HFFc6 (cell line): Measurements from ENCODE around the gene ZNF544. TPM values are rescaled to one million over a fixed set of nuclear protein-coding genes. Genes with fewer than 3 reads are reported as not detected.

Experiments
- DNase-seq: peaks from one replicate; pipeline ENCODE4 v3.0.0-alpha.2; 2018
- H3K27ac Mint-ChIP-seq: 2 replicates; pipeline ENCODE4 v1.8.0; 2020; ENCODE audit warnings: mild to moderate bottlenecking, mixed read lengths
- H3K27me3 Mint-ChIP-seq: 2 replicates; pipeline ENCODE4 v1.8.0; 2021; ENCODE audit warnings: mild to moderate bottlenecking, moderate library complexity, mixed read lengths; ENCODE audit not compliant: insufficient read depth
- H3K36me3 Mint-ChIP-seq: 2 replicates; pipeline ENCODE4 v1.8.0; 2021; ENCODE audit warnings: low read depth, mixed read lengths
- H3K4me1 Mint-ChIP-seq: 2 replicates; pipeline ENCODE4 v1.8.0; 2020; ENCODE audit warnings: low read depth, mixed read lengths
- H3K4me3 Mint-ChIP-seq: 2 replicates; pipeline ENCODE4 v1.8.0; 2020; ENCODE audit warnings: mild to moderate bottlenecking, moderate library complexity, mixed read lengths
- H3K9me3 Mint-ChIP-seq: 2 replicates; pipeline ENCODE4 v1.8.0; 2020; ENCODE audit warnings: mild to moderate bottlenecking, mixed read lengths
- total RNA-seq, 6 experiments: library from RNA; stranded (reverse); fragmentation: NEBNext Ultra II Directional; extraction: Animal tissue kit (Norgen Biotek cat#: 25700); gene quantifications; 2 replicates in 1 of 6; 3 replicates in 5 of 6; pipeline ENCODE4 v1.2.3, GENCODE V29; 2021
- TF ChIP-seq, protein P1 (sequence below): fragments of 200-600 bp; sonication (generic); IDR thresholded peaks from 2 replicates; pipeline ENCODE4 v1.5.0; 2021; ENCODE audit warnings: antibody characterized with exemption, mild to moderate bottlenecking

The ZNF544 gene
- total RNA-seq, 6 experiments from 2014 or later: 26.5 to 32.5 (median 29.9) TPM

DNA sequence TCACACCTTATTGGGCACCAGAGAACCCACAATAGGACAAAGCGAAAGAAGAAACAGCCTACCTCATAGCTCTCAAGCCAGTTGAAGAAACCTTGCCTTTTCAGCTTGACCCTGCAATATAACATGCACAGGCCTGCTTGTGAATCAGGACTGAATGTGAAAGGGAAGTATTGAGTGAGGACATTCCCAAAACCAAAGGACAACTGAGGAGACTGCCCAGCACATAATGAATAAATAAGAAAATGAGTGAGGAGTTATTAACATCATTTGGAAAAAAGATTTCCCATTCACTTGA is 15.7 kb upstream of the ZNF544 start:
- peaks cover 99% of the 10 kb centered on the region for H3K9me3 Mint-ChIP-seq

DNA sequence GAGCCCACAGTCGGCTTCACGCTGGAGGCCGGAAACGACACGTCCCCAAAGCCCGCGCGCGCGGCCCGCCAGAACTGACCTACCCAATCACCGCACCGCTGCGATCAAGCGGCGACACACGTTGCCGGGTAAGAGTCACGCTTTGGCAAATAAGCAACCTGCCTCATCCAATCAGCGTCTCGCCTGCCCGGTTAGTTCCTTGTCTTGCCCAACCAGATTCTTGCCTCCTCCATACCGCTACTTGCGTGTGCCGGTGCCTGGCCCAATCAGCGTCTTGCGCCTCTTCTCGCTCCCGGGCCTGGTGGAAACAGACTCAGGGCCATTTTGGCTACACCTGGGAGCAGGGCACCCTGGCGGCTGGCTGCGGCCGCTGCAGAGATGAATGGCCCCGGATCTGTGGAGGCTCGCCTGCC is 11.6 kb upstream of the ZNF544 start:
- Mint-ChIP-seq H3K36me3 (peaks cover 52% of the 10 kb centered on the region), H3K9me3 (peaks cover 75% of the 10 kb centered on the region), H3K27ac (no peak overlapping the region), H3K4me3 (no peak overlapping the region), H3K27me3 (peaks cover 3% of the 10 kb centered on the region), H3K4me1 (no peaks in the 10 kb centered on the region)
- DNase-seq: no peak
- TF ChIP-seq, protein P1, sequence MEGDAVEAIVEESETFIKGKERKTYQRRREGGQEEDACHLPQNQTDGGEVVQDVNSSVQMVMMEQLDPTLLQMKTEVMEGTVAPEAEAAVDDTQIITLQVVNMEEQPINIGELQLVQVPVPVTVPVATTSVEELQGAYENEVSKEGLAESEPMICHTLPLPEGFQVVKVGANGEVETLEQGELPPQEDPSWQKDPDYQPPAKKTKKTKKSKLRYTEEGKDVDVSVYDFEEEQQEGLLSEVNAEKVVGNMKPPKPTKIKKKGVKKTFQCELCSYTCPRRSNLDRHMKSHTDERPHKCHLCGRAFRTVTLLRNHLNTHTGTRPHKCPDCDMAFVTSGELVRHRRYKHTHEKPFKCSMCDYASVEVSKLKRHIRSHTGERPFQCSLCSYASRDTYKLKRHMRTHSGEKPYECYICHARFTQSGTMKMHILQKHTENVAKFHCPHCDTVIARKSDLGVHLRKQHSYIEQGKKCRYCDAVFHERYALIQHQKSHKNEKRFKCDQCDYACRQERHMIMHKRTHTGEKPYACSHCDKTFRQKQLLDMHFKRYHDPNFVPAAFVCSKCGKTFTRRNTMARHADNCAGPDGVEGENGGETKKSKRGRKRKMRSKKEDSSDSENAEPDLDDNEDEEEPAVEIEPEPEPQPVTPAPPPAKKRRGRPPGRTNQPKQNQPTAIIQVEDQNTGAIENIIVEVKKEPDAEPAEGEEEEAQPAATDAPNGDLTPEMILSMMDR: no peak

More for the DNA sequence above, 15.7 kb upstream of the ZNF544 start:
- no peak for DNase-seq
- Mint-ChIP-seq H3K27ac (no peak overlapping the region), H3K27me3 (peaks cover 4% of the 10 kb centered on the region), H3K36me3 (peaks cover 86% of the 10 kb centered on the region), H3K4me1 (no peaks in the 10 kb centered on the region), H3K4me3 (no peak overlapping the region)
- TF ChIP-seq, protein P1: no peak

DNA sequence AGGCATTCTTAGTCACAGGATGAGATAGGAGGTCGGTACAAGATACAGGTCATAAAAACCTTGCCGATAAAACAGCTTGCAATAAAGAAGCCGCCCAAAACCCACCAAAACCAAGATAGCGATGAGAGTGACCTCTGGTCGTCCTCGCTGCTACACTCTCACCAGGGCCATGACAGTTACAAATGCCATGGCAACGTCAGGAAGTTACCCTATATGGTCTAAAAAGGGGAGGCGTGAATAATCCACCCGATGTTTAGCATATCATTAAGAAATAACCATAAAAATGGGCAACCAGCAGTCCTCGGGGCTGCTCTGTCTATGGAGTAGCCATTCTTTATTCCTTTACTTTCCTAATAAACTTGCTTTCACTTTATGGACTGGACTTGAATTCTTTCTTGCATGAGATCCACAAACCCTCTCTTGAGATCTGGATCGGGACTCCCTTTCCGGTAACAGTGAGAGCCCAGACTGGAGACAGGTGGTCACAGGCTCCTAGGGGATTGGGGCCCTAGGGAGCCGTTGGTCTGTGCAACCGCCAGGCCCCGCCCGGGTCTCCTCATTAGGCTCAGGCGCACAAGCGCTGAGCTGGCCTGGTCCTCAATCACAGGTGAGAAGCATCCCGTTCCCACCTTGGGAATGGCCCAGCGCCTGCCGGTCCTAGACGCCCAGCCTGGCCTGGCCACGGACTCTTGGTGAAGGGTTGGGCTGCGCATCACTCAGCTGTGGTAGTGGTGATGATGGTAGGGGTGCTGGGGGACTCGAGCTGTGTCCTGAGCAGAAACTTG is 10.9 kb upstream of the ZNF544 start:
- Mint-ChIP-seq H3K27me3 (peaks cover 8% of the 10 kb centered on the region), H3K9me3 (peaks cover 75% of the 10 kb centered on the region), H3K4me1 (no peaks in the 10 kb centered on the region), H3K36me3 (peaks cover 49% of the 10 kb centered on the region), H3K27ac (no peak overlapping the region), H3K4me3 (no peak overlapping the region)
- DNase-seq: no peak
- TF ChIP-seq, protein P1: no peak

DNA sequence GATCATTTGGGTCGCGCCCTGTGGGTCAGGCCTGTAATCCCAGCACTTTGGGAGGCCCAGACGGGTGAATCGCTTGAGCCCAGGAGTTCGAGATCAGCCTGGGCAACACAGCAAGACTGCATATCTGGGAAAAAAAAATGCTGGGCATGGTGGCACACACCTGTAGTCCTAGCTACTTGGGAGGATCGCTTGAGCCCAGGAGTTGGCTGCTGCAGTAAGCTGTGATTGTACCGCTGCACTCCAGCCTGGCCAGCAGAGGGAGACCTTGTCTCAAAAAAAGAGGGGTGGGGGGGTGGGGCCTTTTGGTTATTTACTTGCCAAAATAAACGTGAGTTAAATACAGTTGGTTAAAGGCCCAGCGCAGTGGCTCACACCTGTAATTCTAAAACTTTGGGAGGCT is 9.8 kb upstream of the ZNF544 start:
- Mint-ChIP-seq H3K36me3 (peaks cover 41% of the 10 kb centered on the region), H3K27me3 (peaks cover 8% of the 10 kb centered on the region), H3K4me1 (no peaks in the 10 kb centered on the region), H3K9me3 (peaks cover 75% of the 10 kb centered on the region), H3K4me3 (no peak overlapping the region), H3K27ac (no peak overlapping the region)
- no peak for DNase-seq
- TF ChIP-seq, protein P1: peak; percentile 70

DNA sequence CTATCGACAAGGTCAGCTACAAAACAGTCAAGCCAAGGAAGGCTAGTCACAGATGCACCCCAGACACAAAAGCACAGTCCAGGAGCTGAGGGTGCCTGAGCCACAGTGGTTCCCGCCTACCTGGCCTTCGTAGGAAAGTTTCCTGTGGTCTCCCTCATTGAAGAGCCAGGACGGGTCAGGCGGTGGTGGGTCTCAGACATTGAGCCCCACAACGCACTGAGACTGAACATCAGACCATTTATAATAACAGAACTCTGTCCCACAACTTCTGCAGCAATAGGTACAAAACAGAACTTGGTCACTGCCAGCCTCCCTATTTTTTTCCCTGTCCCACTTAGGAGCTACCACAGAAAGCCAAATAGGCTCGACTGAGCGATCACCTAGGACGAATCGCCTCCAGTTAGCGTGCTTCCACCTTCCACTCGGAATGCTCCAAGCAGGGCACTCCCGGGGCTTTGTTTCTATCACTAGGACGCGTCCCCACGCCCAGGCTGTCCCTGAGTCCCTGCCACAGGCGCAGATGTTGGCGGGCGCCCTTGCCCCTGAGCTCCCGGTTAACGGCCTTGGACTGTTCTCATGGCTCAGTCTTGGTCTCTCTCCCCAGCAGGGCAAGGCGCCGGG is 640 bp upstream of the ZNF544 start:
- Mint-ChIP-seq H3K9me3 (peaks cover 69% of the 10 kb centered on the region), H3K4me3 (peak overlapping the region; percentile 96), H3K36me3 (peaks cover 50% of the 10 kb centered on the region), H3K4me1 (peaks cover 18% of the 10 kb centered on the region), H3K27me3 (peaks cover 7% of the 10 kb centered on the region), H3K27ac (peak overlapping the region; percentile 94)
- TF ChIP-seq, protein P1: no peak
- DNase-seq: no peak
